HepG2 (cell line): Measurements from ENCODE around the gene AGAP3. TPM values are rescaled to one million over a fixed set of nuclear protein-coding genes. Genes with fewer than 3 reads are reported as not detected.
A peak's percentile ranks its signal among the peaks of the same experiment; 100 is the strongest.

Experiments used
- ATAC-seq: fragments of 200-7000 bp; cut with Tn5 transposase; 3 replicates; pipeline ENCODE4 v1.9.1; 2020; ENCODE audit warnings: mild to moderate bottlenecking, moderate library complexity
- BruUV-seq: library from RNA; stranded (reverse); fragments of 400-500 nt; replicated peaks from 2 replicates; lab custom pipeline; 2021; lab: Mats Ljungman, UMichigan
- CTCF ChIA-PET: fragments of 300-600 bp; formaldehyde crosslinking; extraction: SDS; loops from one replicate; lab custom pipeline; 2021; ENCODE audit warnings: low total read pairs, inconsistent platforms, low intra/inter-chr PET ratio; lab: Yijun Ruan, JAX
- POLR2A ChIA-PET: fragments of 350-600 bp; sonication (Branson Sonifier 250); formaldehyde crosslinking; loops from one replicate; lab custom pipeline; 2020; ENCODE audit warnings: antibody characterized with exemption, inconsistent platforms; lab: Yijun Ruan, JAX
- DNase-seq: peaks from one replicate; pipeline ENCODE4 v3.0.0-alpha.2; 2015; ENCODE audit warnings: low spot score
- FAIRE-seq: peaks from 3 replicates; lab custom pipeline; 2011; peaks lifted over from hg19 to GRCh38; lab: Jason Lieb, UNC
- H2AFZ ChIP-seq: one replicate; pipeline ENCODE4 v1.6.1; 2011; ENCODE audit warnings: low read length, inconsistent platforms
- H3K27ac ChIP-seq: fragments of 300-600 bp; 3 replicates; pipeline ENCODE4 v1.8.0; 2011; ENCODE audit warnings: mixed run types, mild to moderate bottlenecking, mixed read lengths, low read length, inconsistent platforms; ENCODE audit not compliant: insufficient read depth; ENCODE audit errors: extremely low read length
- H3K27me3 ChIP-seq, 2 experiments: fragments of 200-600 bp in 1 of 2; 2 replicates in 1 of 2; 3 replicates in 1 of 2; pipeline versions ENCODE4 v1.6.0 to v1.8.0; 2011; ENCODE audit warnings: low read length in 2 of 2, mild to moderate bottlenecking in 2 of 2, moderate library complexity in 2 of 2, inconsistent platforms in 1 of 2; ENCODE audit not compliant: insufficient read depth in 2 of 2, control insufficient read depth in 1 of 2
- H3K36me3 ChIP-seq, 2 experiments: fragments of 200-600 bp in 1 of 2; replicated peaks in 1 of 2; 2 replicates in 1 of 2; 3 replicates in 1 of 2; pipeline versions ENCODE4 v1.5.1 to v1.8.0; 2011; ENCODE audit warnings: low read length in 2 of 2, inconsistent platforms in 1 of 2; ENCODE audit not compliant: insufficient read depth in 2 of 2, control insufficient read depth in 1 of 2
- H3K4me1 ChIP-seq: 2 replicates; pipeline ENCODE4 v1.5.1; 2012; ENCODE audit warnings: low read length, inconsistent platforms; ENCODE audit not compliant: insufficient read depth
- H3K4me2 ChIP-seq: 2 replicates; pipeline ENCODE4 v1.6.0; 2011; ENCODE audit warnings: low read depth, low read length, inconsistent platforms
- H3K4me3 ChIP-seq, 3 experiments: fragments of 200-600 bp in 1 of 3; sonication (generic), shearing (Covaris generic) in 1 of 3; replicated peaks in 1 of 3; 2 replicates each; pipeline ENCODE4 v1.5.1; 2011 to 2016; ENCODE audit warnings: low read length in 3 of 3, inconsistent platforms in 2 of 3, low read depth in 2 of 3, mild to moderate bottlenecking in 2 of 3, control low read depth in 1 of 3, mixed read lengths in 1 of 3; ENCODE audit not compliant: insufficient read depth in 1 of 3
- H3K79me2 ChIP-seq: one replicate; pipeline ENCODE4 v1.6.1; 2011; ENCODE audit warnings: low read length, inconsistent platforms; ENCODE audit not compliant: insufficient read depth
- H3K9ac ChIP-seq: 2 replicates; pipeline ENCODE4 v1.6.0; 2011; ENCODE audit warnings: mild to moderate bottlenecking, low read depth, low read length, inconsistent platforms; ENCODE audit not compliant: insufficient read depth
- H3K9me3 ChIP-seq: 2 replicates; pipeline ENCODE4 v1.5.1; 2012; ENCODE audit warnings: mild to moderate bottlenecking, low read length
- H4K20me1 ChIP-seq: 2 replicates; pipeline ENCODE4 v1.6.0; 2011; ENCODE audit warnings: inconsistent platforms, mild to moderate bottlenecking, low read length, moderate library complexity; ENCODE audit not compliant: insufficient read depth
- CTCF ChIP-seq: sonication (generic); formaldehyde crosslinking; IDR thresholded peaks from 2 replicates; pipeline ENCODE4 v1.5.0; 2020; ENCODE audit warnings: mild to moderate bottlenecking, missing genetic modification reagents, moderate library complexity
- EZH2 ChIP-seq: conservative IDR thresholded peaks from 2 replicates; pipeline ENCODE4 v1.6.1; 2012; ENCODE audit warnings: mild to moderate bottlenecking, low read depth, low read length, moderate library complexity
- MYC ChIP-seq: sonication (generic); formaldehyde crosslinking; IDR thresholded peaks from 2 replicates; pipeline ENCODE4 v1.9.0; 2021; ENCODE audit warnings: missing genetic modification reagents, borderline replicate concordance
- NFYB ChIP-seq: sonication (generic); formaldehyde crosslinking; IDR thresholded peaks from 2 replicates; pipeline ENCODE4 v1.4.0; 2020; ENCODE audit warnings: missing genetic modification reagents
- SALL2 ChIP-seq: sonication (generic); formaldehyde crosslinking; IDR thresholded peaks from 2 replicates; pipeline ENCODE4 v1.8.1; 2023; ENCODE audit warnings: mild to moderate bottlenecking, missing genetic modification reagents, inconsistent platforms
- XRCC5 ChIP-seq: fragments of 200-400 bp; formaldehyde crosslinking; optimal IDR thresholded peaks from 2 replicates; pipeline ENCODE3; 2017; ENCODE audit warnings: mild to moderate bottlenecking, low read length
- ZIK1 ChIP-seq: sonication (generic); formaldehyde crosslinking; IDR thresholded peaks from 2 replicates; pipeline ENCODE4 v1.5.0; 2020; ENCODE audit warnings: mild to moderate bottlenecking, low read depth, missing genetic modification reagents, borderline replicate concordance
- ZNF263 ChIP-seq: sonication (generic); formaldehyde crosslinking; IDR thresholded peaks from 2 replicates; pipeline ENCODE4 v1.4.0; 2020; ENCODE audit warnings: missing genetic modification reagents
- ZNF616 ChIP-seq: sonication (generic); formaldehyde crosslinking; IDR thresholded peaks from 2 replicates; pipeline ENCODE4 v1.5.0; 2020; ENCODE audit warnings: low read depth, mild to moderate bottlenecking, missing genetic modification reagents
- ZNF629 ChIP-seq: sonication (generic); formaldehyde crosslinking; conservative IDR thresholded peaks from 2 replicates; pipeline ENCODE4 v1.5.0; 2020; ENCODE audit warnings: missing genetic modification reagents
- WGBS: methylation state at CpG from one replicate; pipeline ENCODE4 v1.1.6; 2017; ENCODE audit warnings: low lambda C conversion rate; 5-methylcytosine and 5-hydroxymethylcytosine counted together
- in situ Hi-C: cut with HindIII; loops from 2 replicates; pipeline ENCODE4 v1.10.0; 2017; ENCODE audit warnings: low pct_unique_long_range_greater_than_20kb; ENCODE audit not compliant: extremely low pct_ligation_motif_present
- intact Hi-C: fragments of 100-400 bp; cut with micrococcal nuclease; formaldehyde crosslinking; loops from one replicate; pipeline ENCODE4 v1.10.0; 2022; ENCODE audit not compliant: unreplicated experiment
- polyA plus RNA-seq, 8 experiments: library from polyadenylated mRNA; depleted of rRNA in 3 of 8; stranded (reverse) in 7 of 8; unstranded in 1 of 8; fragments of >200 nt; fragmentation: Illumina TruSeq in 4 of 8; extraction: Trizol in 4 of 8; gene quantifications; 2 replicates each; pipeline versions ENCODE4 v1.2.1 to v1.2.3, GENCODE V29; 2011 to 2016; ENCODE audit warnings: low read depth in 4 of 8, missing spikeins in 1 of 8, mixed read lengths in 1 of 8; ENCODE audit not compliant: insufficient read depth in 1 of 8
- total RNA-seq, 5 experiments: library from RNA; depleted of rRNA; stranded (reverse); fragments of >200 nt; fragmentation: Illumina TruSeq; extraction: Trizol; gene quantifications; 2 replicates each; pipeline ENCODE4 v1.2.3, GENCODE V29; 2016; ENCODE audit warnings: low read depth in 1 of 5

AGAP3 gene
- total and polyA plus RNA-seq, 2 of the 13 experiments (the other 11 are each of a cell fraction or from before 2014, with no cell fraction given) = 31.3 to 61.4 TPM

DNA sequence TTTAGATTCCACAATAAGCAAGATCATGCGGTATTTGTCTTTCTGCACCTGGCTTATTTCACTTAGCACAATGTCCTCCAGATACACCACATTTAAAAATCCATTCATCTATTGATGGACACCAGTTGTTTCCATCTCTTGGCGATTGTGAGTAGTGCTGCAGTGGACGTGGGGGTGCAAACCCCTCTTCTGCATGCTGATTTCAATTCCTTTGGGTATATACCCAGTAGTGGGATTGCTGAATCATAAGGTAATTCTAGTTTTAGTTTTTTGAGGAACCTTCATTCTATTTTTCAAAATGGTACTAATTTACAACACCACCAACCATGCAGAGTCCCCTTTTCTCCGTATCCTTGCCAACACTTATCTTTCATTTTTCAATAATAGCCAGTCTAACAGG is 102.8 kb downstream of the AGAP3 start (continued):
- TF ChIP-seq ZIK1 = no peak
- TF ChIP-seq, all 625 proteins: peak for 0

GRCh38 chr7:151191544-151191943 is 105.3 kb downstream of the AGAP3 start:
- no peaks in the 10 kb centered on the region for H3K36me3 ChIP-seq
- in situ Hi-C loops = loop anchor here (10.0 kb wide), 1 partner anchor 113 kb away; no protein-coding TSS in a partner anchor

More at GRCh38 chr7:151191544-151191943, 105.3 kb downstream of the AGAP3 start:
- DNase-seq = peak; percentile 39
- H3K4me2 ChIP-seq = no peak overlapping the region
- H3K4me3 ChIP-seq = no peak overlapping the region
- ATAC-seq = peak; percentile 89
- intact Hi-C loops = loop anchor here (2.0 kb wide), 1 partner anchor 53 kb away; no protein-coding TSS in a partner anchor
- CTCF ChIA-PET = interaction anchor here (1.1 to 1.6 kb wide), 2 partner anchors 53 to 112 kb away, joined by 4 to 6 read pairs; no protein-coding TSS in a partner anchor
- POLR2A ChIA-PET = no interaction called here
- H3K9ac ChIP-seq = no peak overlapping the region
- FAIRE-seq = no peak
- WGBS = 0% methylated on average over 2 of the region's 12 CpGs
- no peaks in the 10 kb centered on the region for H3K9me3 ChIP-seq
- peaks cover 9 to 76% of the 10 kb centered on the region in 2 experiments; a peak in 4 of 5 replicates for H3K27me3 ChIP-seq
- no peak overlapping the region for H2AFZ ChIP-seq
- TF ChIP-seq SALL2 (CRISPR knock-in tag) = no peak
- no peak for TF ChIP-seq ZNF629 (CRISPR knock-in tag)
- TF ChIP-seq XRCC5 = peak; percentile 36
- no peak for TF ChIP-seq MYC (CRISPR knock-in tag)
- no peak for TF ChIP-seq EZH2
- TF ChIP-seq NFYB (CRISPR knock-in tag) = 0 out of 2 replicates have a peak, but pooled peaks have one; percentile 38
- peak; percentile 61 for TF ChIP-seq CTCF (CRISPR knock-in tag)
- TF ChIP-seq ZNF616 (CRISPR knock-in tag) = no peak
- TF ChIP-seq ZNF263 = peak; percentile 48; the same call in 1 of the 2 replicates
- TF ChIP-seq, all 625 proteins: peak for 4
- no TSS peak for BruUV-seq
- no peaks in the 10 kb centered on the region for H3K4me1 ChIP-seq
- no peaks in the 10 kb centered on the region for H3K79me2 ChIP-seq
- H3K27ac ChIP-seq = no peak overlapping the region
- H4K20me1 ChIP-seq = no peaks in the 10 kb centered on the region
